DMS79 (cell line): ENCODE data around the gene HOXB3.

Source experiments
- DNase-seq: peaks from one replicate; lab custom pipeline; 2025; lab: John Stamatoyannopoulos, UW

HOXB3 gene

DNA sequence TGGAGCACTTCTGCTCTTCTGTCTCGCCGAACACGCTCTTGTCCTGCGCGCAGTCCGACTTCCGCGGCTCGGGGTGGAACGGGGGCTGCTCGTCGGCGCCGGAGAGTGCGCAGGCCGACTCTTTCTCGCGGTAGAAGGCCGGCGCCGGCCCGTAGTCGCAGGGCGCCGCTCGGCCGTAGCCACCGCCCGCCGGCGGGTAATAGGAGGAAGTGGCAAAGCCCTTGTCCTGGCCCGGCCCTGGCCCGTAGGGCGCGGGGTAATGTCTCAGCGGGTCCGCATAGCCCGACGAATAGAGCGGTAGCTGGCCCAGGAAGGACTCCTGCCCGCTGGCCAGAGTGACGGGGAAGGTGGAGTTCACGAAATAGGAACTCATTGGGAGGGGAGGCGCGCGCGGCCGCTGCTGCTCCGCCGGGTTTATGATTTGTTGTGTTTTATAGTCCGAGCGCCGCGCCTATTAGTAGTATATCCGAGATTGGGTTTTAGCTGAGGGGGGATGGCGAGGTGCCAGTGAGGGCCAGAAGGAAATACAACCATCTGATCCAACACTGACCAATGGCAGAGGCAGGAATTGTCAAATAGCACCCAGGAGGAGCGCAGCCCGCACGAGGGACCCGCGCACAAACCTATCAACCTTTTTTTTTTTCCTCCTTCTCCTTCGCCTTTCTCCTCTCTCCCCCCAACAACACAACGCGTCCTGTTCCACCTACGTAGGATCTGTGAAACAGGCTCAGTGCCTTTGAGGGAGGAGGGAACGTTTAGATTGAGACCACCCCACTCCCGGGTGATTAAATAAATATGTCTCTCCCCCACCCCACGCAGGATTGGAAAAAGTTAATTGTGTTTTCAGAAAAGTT, 8.0 kb upstream of the HOXB3 start:
- no peak for DNase-seq

DNA sequence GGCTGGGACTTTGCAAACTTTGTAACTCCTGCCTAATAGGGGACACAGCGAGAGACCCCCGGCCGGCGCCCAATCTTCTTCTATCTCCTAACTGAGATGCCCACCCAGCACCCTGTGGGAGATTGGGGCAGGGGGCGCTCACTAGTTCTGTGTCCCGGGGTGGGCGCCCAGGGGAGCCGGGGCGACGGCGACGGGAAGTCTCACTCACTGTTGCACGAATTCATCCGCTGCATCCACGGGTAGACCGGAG, 7.4 kb upstream of the HOXB3 start:
- DNase-seq: no peak

- peak; percentile 42 for DNase-seq
Observed at GRCh38 chr17:48596735-48597527, 6.9 kb upstream of the HOXB3 start.

GRCh38 chr17:48596000-48596734, 6.1 kb upstream of the HOXB3 start:
- DNase-seq: no peak

DNA sequence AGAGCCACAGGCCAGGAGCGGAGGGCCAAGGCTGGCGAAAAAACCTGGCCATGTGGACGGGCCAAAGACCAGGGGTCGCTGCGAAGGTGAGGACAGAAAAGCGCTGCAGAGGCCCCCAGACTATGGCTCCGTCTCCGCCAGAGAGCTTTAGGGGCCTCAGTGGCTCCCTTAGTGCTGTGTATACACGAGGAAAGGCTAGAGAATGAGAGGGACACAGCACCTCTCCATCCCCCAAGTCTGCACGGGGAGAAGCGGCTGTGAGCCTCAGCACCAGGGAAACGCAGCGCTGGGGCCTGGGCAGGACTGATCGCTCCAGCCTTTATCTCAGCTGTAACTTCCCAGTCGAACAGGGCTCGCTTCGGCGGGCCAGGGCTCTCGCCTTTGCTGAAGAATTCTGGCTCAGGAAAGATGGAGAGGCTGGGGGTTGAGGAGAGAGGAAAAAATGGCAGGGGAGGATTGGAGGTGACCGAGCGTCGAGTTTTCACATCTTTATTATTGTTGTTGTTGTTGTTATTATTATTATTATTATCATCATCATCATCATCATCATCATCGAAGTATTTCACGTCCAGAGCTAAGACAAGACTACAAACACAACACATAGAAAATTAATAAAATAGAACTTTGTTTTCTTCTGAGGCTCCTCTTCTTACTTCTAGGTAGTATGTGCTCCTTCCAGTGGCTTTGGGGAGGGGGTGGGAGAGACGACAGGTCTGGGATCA, 5.4 kb upstream of the HOXB3 start:
- DNase-seq: no peak

GRCh38 chr17:48594538-48595277, 4.7 kb upstream of the HOXB3 start:
- no peak for DNase-seq

- DNase-seq: peak; percentile 72
Observed at GRCh38 chr17:48593840-48594537, 3.9 kb upstream of the HOXB3 start.

DNA sequence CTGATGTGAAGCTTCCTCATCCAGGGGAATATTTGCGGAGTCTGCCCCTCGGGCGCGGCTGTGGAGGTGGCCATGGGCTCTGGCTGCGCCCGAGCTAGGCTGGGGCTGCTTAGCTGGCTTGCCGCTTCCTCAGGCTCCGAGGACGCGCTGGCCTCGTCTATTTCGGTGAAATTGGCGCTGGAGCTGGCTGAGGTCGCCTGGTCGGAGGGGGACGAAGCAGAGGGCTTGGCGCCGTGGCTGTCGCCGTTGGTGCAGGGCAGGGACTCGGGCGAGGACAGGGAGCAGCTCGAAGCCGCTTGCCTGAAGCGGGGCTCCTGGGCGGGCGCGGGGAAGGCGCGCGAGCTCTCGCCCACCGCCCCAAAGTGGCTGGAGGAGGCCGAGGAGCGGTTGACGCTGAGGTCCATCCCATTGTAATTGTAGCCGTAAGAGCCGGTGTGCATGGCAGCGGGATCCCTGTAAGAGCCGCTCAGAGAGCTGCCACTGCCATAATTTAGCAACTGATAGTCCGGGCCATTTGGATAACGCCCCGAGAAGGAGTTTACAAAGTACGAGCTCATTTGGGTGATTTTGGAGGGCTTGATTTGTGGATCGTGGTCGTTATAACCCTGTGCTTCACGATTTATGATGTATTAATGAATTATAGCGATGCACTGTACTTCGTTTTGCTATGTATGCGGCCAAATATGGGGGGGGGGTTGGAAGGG, 3.2 kb upstream of the HOXB3 start, which contains the start of gene HOXB5:
Gene HOXB5, minus strand, starts transcription at position 654 of the 704 bp plus-strand sequence. Its CDS starts 97 bp downstream, at position 557.
- peak; percentile 51 for DNase-seq

GRCh38 chr17:48592577-48592976, 2.5 kb upstream of the HOXB3 start:
- no peak for DNase-seq

- DNase-seq: no peak
Observed at GRCh38 chr17:48592057-48592514, 2.0 kb upstream of the HOXB3 start.

DNA sequence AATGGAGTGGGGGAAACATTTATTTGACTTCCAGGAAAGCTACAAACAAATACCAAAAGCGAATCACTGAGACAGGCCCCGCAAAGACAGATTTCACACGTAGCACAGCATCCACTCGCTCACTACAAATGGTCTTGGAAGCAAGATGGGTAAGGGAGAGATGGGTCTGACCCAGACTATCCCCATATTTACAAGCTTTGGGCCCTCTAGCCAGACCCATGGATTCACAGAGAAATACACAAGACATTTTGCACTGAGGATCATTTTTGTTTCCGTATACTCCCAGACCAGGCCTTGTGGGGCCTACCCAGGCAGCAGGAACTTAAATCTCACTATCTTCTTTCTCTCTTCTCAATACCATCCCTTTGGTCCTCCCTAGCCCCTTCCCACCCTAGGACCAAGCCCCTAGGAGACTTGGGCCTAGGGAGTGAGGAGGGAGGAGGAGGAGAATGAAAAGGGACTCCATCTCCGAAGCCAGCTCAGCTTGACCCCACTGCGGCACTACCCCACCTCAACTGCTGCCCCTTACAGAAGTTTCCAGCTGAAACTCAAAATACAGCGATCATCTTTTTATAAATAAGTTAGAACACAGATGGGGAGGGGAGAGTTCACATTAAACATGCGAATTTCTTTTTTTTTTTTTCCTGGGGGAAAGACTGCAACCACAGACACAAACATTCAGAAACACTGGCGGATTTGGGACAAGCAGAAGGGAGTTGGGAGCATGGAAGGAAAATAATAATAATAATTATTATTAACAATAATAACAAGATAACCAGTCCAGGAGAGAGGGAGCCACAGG, 1.4 kb upstream of the HOXB3 start:
- DNase-seq: no peak

GRCh38 chr17:48590607-48591161, 643 bp upstream of the HOXB3 start:
- no peak for DNase-seq

- no peak for DNase-seq
Observed at GRCh38 chr17:48589060-48589830, 796 bp downstream of the HOXB3 start.

- no peak for DNase-seq
Observed at GRCh38 chr17:48588528-48588927, 1.5 kb downstream of the HOXB3 start.

- DNase-seq: no peak
Observed at GRCh38 chr17:48588074-48588415, 2.0 kb downstream of the HOXB3 start.

- peak; percentile 40 for DNase-seq
Observed at GRCh38 chr17:48587276-48588073, 2.6 kb downstream of the HOXB3 start.
